ENCODE results near the gene FAM110C.

DNA sequence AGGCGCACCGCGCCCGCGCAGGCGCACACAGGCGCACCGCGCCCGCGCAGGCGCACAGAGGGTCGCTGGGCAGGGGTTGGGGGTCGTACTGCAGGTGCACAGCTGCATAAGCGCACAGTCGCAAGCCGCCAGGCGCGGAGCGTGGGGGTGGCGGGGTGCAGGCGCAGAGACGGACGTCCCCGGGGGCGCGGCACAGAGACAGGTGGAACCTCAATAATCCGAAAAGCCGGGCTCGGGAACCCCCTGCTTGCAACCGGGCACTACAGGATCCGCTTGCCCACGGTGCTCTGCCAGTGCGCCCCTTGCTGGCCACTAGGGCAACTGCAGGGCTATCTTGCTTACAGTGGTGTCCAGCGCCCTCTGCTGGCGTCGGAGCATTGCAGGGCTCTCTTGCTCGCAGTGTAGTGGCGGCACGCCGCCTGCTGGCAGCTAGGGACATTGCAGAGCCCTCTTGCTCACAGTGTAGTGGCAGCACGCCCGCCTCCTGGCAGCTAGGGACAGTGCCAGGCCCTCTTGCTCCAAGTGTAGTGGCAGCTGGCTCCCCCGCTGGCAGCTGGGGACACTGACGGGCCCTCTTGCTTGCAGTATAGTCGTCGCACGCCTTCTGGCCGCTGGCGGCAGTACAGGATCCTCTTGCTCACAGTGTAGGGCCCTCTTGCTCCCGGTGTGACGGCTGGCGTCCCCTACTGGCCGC, 34.9 kb downstream of the FAM110C start:
- TF ChIP-seq, protein P1, sequence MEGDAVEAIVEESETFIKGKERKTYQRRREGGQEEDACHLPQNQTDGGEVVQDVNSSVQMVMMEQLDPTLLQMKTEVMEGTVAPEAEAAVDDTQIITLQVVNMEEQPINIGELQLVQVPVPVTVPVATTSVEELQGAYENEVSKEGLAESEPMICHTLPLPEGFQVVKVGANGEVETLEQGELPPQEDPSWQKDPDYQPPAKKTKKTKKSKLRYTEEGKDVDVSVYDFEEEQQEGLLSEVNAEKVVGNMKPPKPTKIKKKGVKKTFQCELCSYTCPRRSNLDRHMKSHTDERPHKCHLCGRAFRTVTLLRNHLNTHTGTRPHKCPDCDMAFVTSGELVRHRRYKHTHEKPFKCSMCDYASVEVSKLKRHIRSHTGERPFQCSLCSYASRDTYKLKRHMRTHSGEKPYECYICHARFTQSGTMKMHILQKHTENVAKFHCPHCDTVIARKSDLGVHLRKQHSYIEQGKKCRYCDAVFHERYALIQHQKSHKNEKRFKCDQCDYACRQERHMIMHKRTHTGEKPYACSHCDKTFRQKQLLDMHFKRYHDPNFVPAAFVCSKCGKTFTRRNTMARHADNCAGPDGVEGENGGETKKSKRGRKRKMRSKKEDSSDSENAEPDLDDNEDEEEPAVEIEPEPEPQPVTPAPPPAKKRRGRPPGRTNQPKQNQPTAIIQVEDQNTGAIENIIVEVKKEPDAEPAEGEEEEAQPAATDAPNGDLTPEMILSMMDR (IDR thresholded peaks at IDR 0.05): peak in 4 of 6 experiments; percentile 24 to 45 (median 35)
- TF ChIP-seq POLR2A (IDR thresholded peaks at IDR 0.05): no peak
